ENCODE measurements around the gene KRT75. TPM values are rescaled to one million over a fixed set of nuclear protein-coding genes. Genes with fewer than 3 reads are reported as not detected.

KRT75 gene
- polyA plus RNA-seq, 1 donor (not counting 4 experiments of a cell fraction or from before 2014, with no cell fraction given) = 59.4 TPM

DNA sequence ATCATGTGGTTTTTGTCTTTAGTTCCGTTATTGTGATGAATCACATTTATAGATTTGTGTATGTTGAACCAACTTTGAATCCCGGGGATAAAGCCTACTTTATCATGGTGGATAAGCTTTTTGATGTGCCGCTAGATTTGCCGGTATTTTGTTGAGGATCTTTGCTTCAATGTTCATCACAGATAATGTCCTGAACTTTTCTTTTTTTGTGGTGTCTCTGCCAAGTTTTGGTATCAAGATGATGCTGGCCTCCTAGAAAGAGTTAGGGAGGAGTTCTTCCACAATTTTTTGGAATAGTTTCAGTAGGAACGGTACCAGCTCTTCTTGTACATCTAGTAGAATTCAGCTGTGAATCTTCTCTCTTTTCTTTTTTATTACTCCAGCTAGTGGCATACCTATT is 24.7 kb upstream of the KRT75 start:
- TF ChIP-seq EZH2 (IDR thresholded peaks at IDR 0.05; ENCODE audit: low read length) = no peak
- TF ChIP-seq, protein P1, sequence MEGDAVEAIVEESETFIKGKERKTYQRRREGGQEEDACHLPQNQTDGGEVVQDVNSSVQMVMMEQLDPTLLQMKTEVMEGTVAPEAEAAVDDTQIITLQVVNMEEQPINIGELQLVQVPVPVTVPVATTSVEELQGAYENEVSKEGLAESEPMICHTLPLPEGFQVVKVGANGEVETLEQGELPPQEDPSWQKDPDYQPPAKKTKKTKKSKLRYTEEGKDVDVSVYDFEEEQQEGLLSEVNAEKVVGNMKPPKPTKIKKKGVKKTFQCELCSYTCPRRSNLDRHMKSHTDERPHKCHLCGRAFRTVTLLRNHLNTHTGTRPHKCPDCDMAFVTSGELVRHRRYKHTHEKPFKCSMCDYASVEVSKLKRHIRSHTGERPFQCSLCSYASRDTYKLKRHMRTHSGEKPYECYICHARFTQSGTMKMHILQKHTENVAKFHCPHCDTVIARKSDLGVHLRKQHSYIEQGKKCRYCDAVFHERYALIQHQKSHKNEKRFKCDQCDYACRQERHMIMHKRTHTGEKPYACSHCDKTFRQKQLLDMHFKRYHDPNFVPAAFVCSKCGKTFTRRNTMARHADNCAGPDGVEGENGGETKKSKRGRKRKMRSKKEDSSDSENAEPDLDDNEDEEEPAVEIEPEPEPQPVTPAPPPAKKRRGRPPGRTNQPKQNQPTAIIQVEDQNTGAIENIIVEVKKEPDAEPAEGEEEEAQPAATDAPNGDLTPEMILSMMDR (optimal IDR thresholded peaks at IDR 0.05 in 1 of 3, IDR thresholded peaks at IDR 0.05 in 1 of 3, conservative IDR thresholded peaks at IDR 0.05 in 1 of 3; ENCODE audit: extremely low read depth in 1 of 3, insufficient read depth in 2 of 3, low read length in 3 of 3) = no peak
- H3K9me3 ChIP-seq (ENCODE audit: control insufficient read depth, low read depth, low read length) = no peaks in the 10 kb centered on the region
- DNase-seq (ENCODE audit: low read depth, low spot score) (no peak), FAIRE-seq (no peak)
- H3K27ac ChIP-seq (ENCODE audit: control insufficient read depth, insufficient read depth, low read length) = no peak overlapping the region
- H3K79me2 ChIP-seq (ENCODE audit: control insufficient read depth, insufficient read depth, low read length) = no peaks in the 10 kb centered on the region
- H3K27me3 ChIP-seq (ENCODE audit: control insufficient read depth, extremely low read depth, insufficient read depth, low read length) = no peaks in the 10 kb centered on the region
- H4K20me1 ChIP-seq (ENCODE audit: control insufficient read depth, extremely low read depth, insufficient read depth, low read length) = no peaks in the 10 kb centered on the region
- peaks cover 20% of the 10 kb centered on the region for H3K4me1 ChIP-seq (ENCODE audit: control insufficient read depth, extremely low read depth, insufficient read depth, low read length)
- H2AFZ ChIP-seq (ENCODE audit: control insufficient read depth, low read length) = no peak overlapping the region
- H3K36me3 ChIP-seq (ENCODE audit: control insufficient read depth in 2 of 2, extremely low read depth in 1 of 2, insufficient read depth in 2 of 2, low read length in 2 of 2) = no peaks in the 10 kb centered on the region
- H3K9me1 ChIP-seq (ENCODE audit: control insufficient read depth, extremely low read depth, insufficient read depth, low read length) = no peaks in the 10 kb centered on the region
- no peak overlapping the region for H3K4me3 ChIP-seq (ENCODE audit: control insufficient read depth in 2 of 3, extremely low read depth in 1 of 3, insufficient read depth in 2 of 3, low read depth in 1 of 3, low read length in 3 of 3)
- no peak overlapping the region for H3K9ac ChIP-seq (ENCODE audit: control insufficient read depth, extremely low read depth, insufficient read depth, low read length)
- dilution Hi-C loops (cut with MboI; ENCODE audit: extremely low pct_ligation_motif_present, low sequenced_read_pairs) = no loop called here
- no peak overlapping the region for H3K4me2 ChIP-seq (ENCODE audit: control insufficient read depth, extremely low read depth, insufficient read depth, low read depth, low read length)

DNA sequence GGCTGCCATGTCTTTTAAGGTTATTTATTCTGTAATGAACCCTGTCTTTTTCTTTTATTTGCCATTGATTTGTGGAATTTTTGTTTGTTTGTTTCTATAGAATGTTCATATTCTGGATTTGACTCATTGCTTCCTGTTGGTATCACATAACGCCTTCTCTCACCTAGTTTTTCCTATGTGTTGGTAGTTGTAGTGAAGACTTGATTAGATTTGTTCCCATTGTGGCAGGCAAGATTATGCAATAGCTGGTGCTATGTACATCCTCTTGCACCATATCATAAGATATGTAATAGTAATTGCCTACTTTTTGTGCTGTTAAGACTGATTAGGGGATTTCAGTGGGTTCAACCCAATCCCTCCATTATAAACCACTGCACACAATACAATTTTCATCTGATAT is 21.6 kb upstream of the KRT75 start:
- no peak overlapping the region for H3K27ac ChIP-seq (ENCODE audit: control insufficient read depth, insufficient read depth, low read length)
- no peaks in the 10 kb centered on the region for H4K20me1 ChIP-seq (ENCODE audit: control insufficient read depth, extremely low read depth, insufficient read depth, low read length)
- H3K4me3 ChIP-seq (ENCODE audit: control insufficient read depth in 2 of 3, extremely low read depth in 1 of 3, insufficient read depth in 2 of 3, low read depth in 1 of 3, low read length in 3 of 3) = no peak overlapping the region
- H3K27me3 ChIP-seq (ENCODE audit: control insufficient read depth, extremely low read depth, insufficient read depth, low read length) = no peaks in the 10 kb centered on the region
- H3K36me3 ChIP-seq (ENCODE audit: control insufficient read depth in 2 of 2, extremely low read depth in 1 of 2, insufficient read depth in 2 of 2, low read length in 2 of 2) = no peaks in the 10 kb centered on the region
- H3K9me3 ChIP-seq (ENCODE audit: control insufficient read depth, low read depth, low read length) = no peaks in the 10 kb centered on the region
- no peak overlapping the region for H3K4me2 ChIP-seq (ENCODE audit: control insufficient read depth, extremely low read depth, insufficient read depth, low read depth, low read length)
- FAIRE-seq (no peak), DNase-seq (ENCODE audit: low read depth, low spot score) (no peak)
- no peaks in the 10 kb centered on the region for H3K9me1 ChIP-seq (ENCODE audit: control insufficient read depth, extremely low read depth, insufficient read depth, low read length)
- H3K9ac ChIP-seq (ENCODE audit: control insufficient read depth, extremely low read depth, insufficient read depth, low read length) = no peak overlapping the region
- no peak overlapping the region for H2AFZ ChIP-seq (ENCODE audit: control insufficient read depth, low read length)
- H3K79me2 ChIP-seq (ENCODE audit: control insufficient read depth, insufficient read depth, low read length) = no peaks in the 10 kb centered on the region
- peaks cover 38% of the 10 kb centered on the region for H3K4me1 ChIP-seq (ENCODE audit: control insufficient read depth, extremely low read depth, insufficient read depth, low read length)
- TF ChIP-seq, protein P1 (optimal IDR thresholded peaks at IDR 0.05 in 1 of 3, IDR thresholded peaks at IDR 0.05 in 1 of 3, conservative IDR thresholded peaks at IDR 0.05 in 1 of 3; ENCODE audit: extremely low read depth in 1 of 3, insufficient read depth in 2 of 3, low read length in 3 of 3) = no peak
- TF ChIP-seq EZH2 (IDR thresholded peaks at IDR 0.05; ENCODE audit: low read length) = no peak
- dilution Hi-C loops (cut with MboI; ENCODE audit: extremely low pct_ligation_motif_present, low sequenced_read_pairs) = no loop called here
